ENCODE data around the gene BST2.

BST2 gene

GRCh38 chr19:17390665-17391370, 14.6 kb downstream of the BST2 start (continued):
- TF ChIP-seq PRDM4 (tag by site-specific recombination; IDR thresholded peaks at IDR 0.05), result 0 out of 2 replicates have a peak, but pooled peaks have one; percentile 21
- TF ChIP-seq ZNF366 (tag by site-specific recombination; conservative IDR thresholded peaks at IDR 0.05), result peak; percentile 89
- no peak for TF ChIP-seq ZFP37 (tag by site-specific recombination; IDR thresholded peaks at IDR 0.05)
- no peak for TF ChIP-seq OSR2 (tag by site-specific recombination; IDR thresholded peaks at IDR 0.05)
- peak; percentile 66; the same call in 1 of the 2 replicates for TF ChIP-seq KLF7 (tag by site-specific recombination; IDR thresholded peaks at IDR 0.05; ENCODE audit: borderline replicate concordance)
- TF ChIP-seq ZNF18 (tag by site-specific recombination; IDR thresholded peaks at IDR 0.05), result no peak
- no peak for TF ChIP-seq ZNF416 (tag by site-specific recombination; IDR thresholded peaks at IDR 0.05)
- peak; percentile 81 for TF ChIP-seq KLF17 (tag by site-specific recombination; IDR thresholded peaks at IDR 0.05)
- TF ChIP-seq ZNF394 (tag by site-specific recombination; IDR thresholded peaks at IDR 0.05; ENCODE audit: borderline replicate concordance), result peak; percentile 70; the same call in 1 of the 2 replicates
- no peak for TF ChIP-seq ZNF555 (tag by site-specific recombination; conservative IDR thresholded peaks at IDR 0.05)
- TF ChIP-seq ZNF266 (tag by site-specific recombination; IDR thresholded peaks at IDR 0.05; ENCODE audit: low read depth), result no peak
- TF ChIP-seq ZNF391 (tag by site-specific recombination; IDR thresholded peaks at IDR 0.05; ENCODE audit: borderline replicate concordance, low read depth), result 0 out of 2 replicates have a peak, but pooled peaks have one; percentile 42
- TF ChIP-seq ZNF133 (tag by site-specific recombination; IDR thresholded peaks at IDR 0.05), result no peak
- no peak for TF ChIP-seq ZNF549 (tag by site-specific recombination; IDR thresholded peaks at IDR 0.05)
- no peak for TF ChIP-seq ZNF791 (tag by site-specific recombination; IDR thresholded peaks at IDR 0.05)
- TF ChIP-seq ZNF707 (tag by site-specific recombination; IDR thresholded peaks at IDR 0.05), result no peak
- TF ChIP-seq PATZ1 (tag by site-specific recombination; IDR thresholded peaks at IDR 0.05), result peak; percentile 98
- TF ChIP-seq ZNF274 (IDR thresholded peaks at IDR 0.05; ENCODE audit: low read length), result no peak
- TF ChIP-seq ZNF274 (tag by site-specific recombination; IDR thresholded peaks at IDR 0.05; ENCODE audit: borderline replicate concordance), result no peak
- no peak for TF ChIP-seq ZNF560 (tag by site-specific recombination; IDR thresholded peaks at IDR 0.05; ENCODE audit: borderline replicate concordance)
- peak; percentile 95 for TF ChIP-seq WT1 (tag by site-specific recombination; IDR thresholded peaks at IDR 0.05)
- TF ChIP-seq ZNF629 (tag by site-specific recombination; IDR thresholded peaks at IDR 0.05), result 0 out of 2 replicates have a peak, but pooled peaks have one; percentile 39
- TF ChIP-seq ZNF473 (tag by site-specific recombination; IDR thresholded peaks at IDR 0.05), result no peak
- no peak for TF ChIP-seq ZNF792 (tag by site-specific recombination; IDR thresholded peaks at IDR 0.05)
- peak; percentile 67 for TF ChIP-seq GLIS1 (tag by site-specific recombination; IDR thresholded peaks at IDR 0.05)
- peak; percentile 78 for TF ChIP-seq CTCF (tag by site-specific recombination; IDR thresholded peaks at IDR 0.05)
- TF ChIP-seq ZNF398 (tag by site-specific recombination; IDR thresholded peaks at IDR 0.05), result peak; percentile 85
- peak; percentile 78; the same call in 1 of the 2 replicates for TF ChIP-seq ZNF777 (tag by site-specific recombination; IDR thresholded peaks at IDR 0.05; ENCODE audit: borderline replicate concordance)
- peak; percentile 90 for TF ChIP-seq ZBTB48 (tag by site-specific recombination; IDR thresholded peaks at IDR 0.05)

Data from HEK293 (cell line).